GM23248 (cell line): ENCODE data around the gene DIAPH3. TPM values are rescaled to one million over a fixed set of nuclear protein-coding genes. Genes with fewer than 3 reads are reported as not detected.

Experiments
- DNase-seq: peaks from one replicate; pipeline ENCODE4 v3.0.0-alpha.2; 2015
- H2AFZ ChIP-seq: fragments of 200-600 bp; sonication (generic); 2 replicates; pipeline ENCODE4 v1.6.1; 2016; ENCODE audit warnings: antibody characterized with exemption
- H3F3A ChIP-seq: fragments of 200-600 bp; sonication (generic); 2 replicates; pipeline ENCODE4 v1.6.1; 2016; ENCODE audit warnings: mild to moderate bottlenecking, antibody characterized with exemption, mixed run types; ENCODE audit not compliant: insufficient read depth
- H3K27ac ChIP-seq: fragments of 200-600 bp; sonication (generic); 2 replicates; pipeline ENCODE4 v1.5.1; 2016; ENCODE audit warnings: mild to moderate bottlenecking
- H3K27me3 ChIP-seq: fragments of 200-600 bp; sonication (generic); replicated peaks from 2 replicates; pipeline ENCODE4 v1.6.1; 2016; ENCODE audit warnings: mild to moderate bottlenecking; ENCODE audit not compliant: insufficient read depth
- H3K36me3 ChIP-seq: fragments of 200-600 bp; sonication (generic); 2 replicates; pipeline ENCODE4 v1.6.1; 2016; ENCODE audit warnings: low read depth, mild to moderate bottlenecking
- H3K4me1 ChIP-seq: fragments of 200-600 bp; sonication (generic); 2 replicates; pipeline ENCODE4 v1.6.1; 2016; ENCODE audit warnings: mild to moderate bottlenecking; ENCODE audit not compliant: insufficient read depth
- H3K4me2 ChIP-seq: fragments of 200-600 bp; sonication (generic); one replicate; pipeline ENCODE4 v1.6.1; 2016; ENCODE audit warnings: mild to moderate bottlenecking; ENCODE audit not compliant: unreplicated experiment
- H3K4me3 ChIP-seq: fragments of 200-600 bp; sonication (generic); 2 replicates; pipeline ENCODE4 v1.5.1; 2016; ENCODE audit warnings: mild to moderate bottlenecking
- H3K79me2 ChIP-seq: fragments of 200-600 bp; sonication (generic); 2 replicates; pipeline ENCODE4 v1.6.1; 2016; ENCODE audit warnings: mild to moderate bottlenecking; ENCODE audit not compliant: insufficient read depth
- H3K9ac ChIP-seq: fragments of 200-600 bp; sonication (generic); 2 replicates; pipeline ENCODE4 v1.6.1; 2016; ENCODE audit warnings: mild to moderate bottlenecking
- H3K9me2 ChIP-seq: fragments of 200-600 bp; sonication (generic); 2 replicates; pipeline ENCODE4 v1.6.1; 2016; ENCODE audit warnings: mixed run types, mild to moderate bottlenecking, moderate library complexity; ENCODE audit not compliant: insufficient read depth
- H3K9me3 ChIP-seq: fragments of 200-600 bp; sonication (generic); one replicate; pipeline ENCODE4 v1.6.1; 2017; ENCODE audit warnings: low read depth
- H4K20me1 ChIP-seq: fragments of 200-600 bp; sonication (generic); 2 replicates; pipeline ENCODE4 v1.6.0; 2016; ENCODE audit not compliant: insufficient read depth
- EZH2 ChIP-seq: fragments of 200-600 bp; sonication (generic); IDR thresholded peaks from 2 replicates; pipeline ENCODE4 v1.6.1; 2018; ENCODE audit warnings: antibody characterized with exemption, mild to moderate bottlenecking; ENCODE audit not compliant: insufficient read depth, poor library complexity, severe bottlenecking
- EZH2phosphoT487 ChIP-seq: fragments of 200-600 bp; sonication (generic); IDR thresholded peaks from 2 replicates; pipeline ENCODE4 v1.6.1; 2018; ENCODE audit warnings: antibody characterized with exemption, moderate library complexity, mild to moderate bottlenecking, low read depth; ENCODE audit not compliant: insufficient read depth
- WGBS, 2 experiments: methylation state at CpG; one replicate each; pipeline ENCODE4 v1.1.6; 2015 to 2017; ENCODE audit warnings: low lambda C conversion rate in 2 of 2, low coverage in 1 of 2; ENCODE audit errors: missing lambda C conversion rate in 2 of 2; 5-methylcytosine and 5-hydroxymethylcytosine counted together
- in situ Hi-C: fragments of 300-500 bp; cut with MboI; formaldehyde crosslinking; loops from 2 replicates; pipeline ENCODE4 v1.15.0; 2020
- polyA plus RNA-seq: library from polyadenylated mRNA; unstranded; fragments of >200 nt; fragmentation: Nextera tagmentation; extraction: Ambion mirVana; gene quantifications from 2 replicates; pipeline ENCODE4 v1.2.1, GENCODE V29; 2016
- total RNA-seq: library from RNA; depleted of rRNA; stranded (reverse); fragments of >200 nt; shearing (Covaris generic); gene quantifications from 2 replicates; pipeline ENCODE4 v1.2.3, GENCODE V29; 2014

DIAPH3 gene
- total and polyA plus RNA-seq, 2 experiments from 2014 or later, result 12.1 to 18.1 TPM

DNA sequence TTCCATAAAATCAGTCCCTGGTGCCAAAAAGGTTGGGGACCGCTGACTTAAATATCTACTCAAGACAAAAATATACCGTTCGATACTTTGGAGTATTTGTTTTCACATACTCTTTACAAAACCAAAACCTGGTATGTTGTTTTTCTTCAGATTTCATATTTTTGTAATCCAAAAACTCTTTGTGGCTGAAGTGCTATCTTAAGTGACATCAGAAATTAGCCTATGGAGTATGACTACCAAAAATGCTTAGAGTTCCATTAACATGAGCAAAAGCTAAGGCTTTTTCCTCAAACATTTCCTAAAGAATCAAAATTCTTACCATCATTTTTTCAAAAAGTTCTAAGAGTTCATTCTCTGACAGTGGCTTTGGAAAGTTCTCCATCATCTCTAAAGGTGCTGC lies 52.0 kb downstream of the DIAPH3 start:
- Histone ChIP-seq H4K20me1 (no peaks in the 10 kb centered on the region), H3K9ac (no peak overlapping the region), H2AFZ (peak overlapping the region; percentile 20; the same call in 1 of the 2 replicates), H3K27ac (peak overlapping the region; percentile 55), H3K4me1 (peaks cover 25% of the 10 kb centered on the region), H3K9me3 (no peaks in the 10 kb centered on the region), H3K36me3 (peaks cover 6% of the 10 kb centered on the region; the same call in 1 of the 2 replicates), H3F3A (peaks cover 24% of the 10 kb centered on the region), H3K79me2 (peaks cover 53% of the 10 kb centered on the region), H3K4me2 (peak overlapping the region; percentile 59), H3K4me3 (peak overlapping the region; percentile 24; the same call in 1 of the 2 replicates), H3K27me3 (no peaks in the 10 kb centered on the region), H3K9me2 (no peaks in the 10 kb centered on the region)
- WGBS, 2 experiments, result 97 to 98% methylated on average over 3 of the region's 3 CpGs
- in situ Hi-C loops, result no loop called here
- TF ChIP-seq EZH2 (no peak), EZH2phosphoT487 (no peak)
- peak; percentile 42 for DNase-seq

DNA sequence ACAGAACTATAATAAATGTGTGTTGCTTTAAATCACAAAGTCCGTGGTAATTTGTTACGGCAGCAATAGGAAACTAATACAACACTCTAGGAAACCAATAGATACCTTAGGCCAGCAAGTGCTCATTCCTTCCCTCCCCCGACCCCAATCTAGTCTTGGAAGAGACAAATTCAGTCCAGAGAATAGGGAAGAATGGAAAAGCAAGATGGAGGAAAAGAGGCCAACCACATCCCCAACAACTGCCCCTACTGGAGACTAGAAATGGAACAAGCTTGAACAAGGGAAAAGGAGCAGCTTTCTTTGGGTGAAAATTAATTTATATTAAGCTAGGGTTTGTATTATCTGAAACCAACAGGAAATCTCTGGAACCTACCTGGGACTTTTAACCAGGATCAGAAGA lies 54.4 kb downstream of the DIAPH3 start:
- Histone ChIP-seq H3K36me3 (peaks cover 6% of the 10 kb centered on the region; the same call in 1 of the 2 replicates), H3K4me2 (no peak overlapping the region), H3K9me2 (no peaks in the 10 kb centered on the region), H3K27ac (no peak overlapping the region), H4K20me1 (no peaks in the 10 kb centered on the region), H3K4me1 (peaks cover 25% of the 10 kb centered on the region), H3F3A (peaks cover 24% of the 10 kb centered on the region), H3K9ac (no peak overlapping the region), H2AFZ (no peak overlapping the region), H3K4me3 (no peak overlapping the region), H3K27me3 (no peaks in the 10 kb centered on the region), H3K79me2 (peaks cover 51% of the 10 kb centered on the region), H3K9me3 (no peaks in the 10 kb centered on the region)
- TF ChIP-seq EZH2 (no peak), EZH2phosphoT487 (no peak)
- 82 to 83% methylated on average over 3 of the region's 3 CpGs for WGBS, 2 experiments
- no peak for DNase-seq
- in situ Hi-C loops, result no loop called here

DNA sequence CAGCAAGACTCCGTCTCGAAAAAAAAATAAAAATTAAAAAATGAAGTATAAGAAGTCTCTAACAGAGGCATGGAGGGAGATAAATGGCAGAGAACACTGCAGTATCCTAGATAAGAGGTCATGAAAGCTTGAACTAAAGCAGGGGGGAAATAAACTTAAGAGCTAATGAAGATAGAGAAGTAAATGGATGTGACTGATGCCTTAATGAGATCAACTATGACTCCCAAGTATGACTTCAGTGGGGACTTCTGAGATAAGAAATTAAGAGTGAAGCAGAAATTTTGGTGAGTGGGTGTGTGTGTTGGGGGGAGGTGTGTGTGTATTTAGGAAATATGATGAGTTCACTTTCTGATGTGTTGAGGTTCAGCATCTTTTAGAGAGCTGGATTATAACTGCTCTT lies 55.1 kb downstream of the DIAPH3 start:
- Histone ChIP-seq H3F3A (peaks cover 24% of the 10 kb centered on the region), H3K36me3 (no peaks in the 10 kb centered on the region), H4K20me1 (no peaks in the 10 kb centered on the region)

GRCh38 chr13:60099631-60100420 lies 63.9 kb downstream of the DIAPH3 start:
- peak overlapping the region; percentile 7; the same call in 1 of the 2 replicates for H2AFZ ChIP-seq
- no peak overlapping the region for H3K4me2 ChIP-seq
- no peak overlapping the region for H3K4me3 ChIP-seq
- in situ Hi-C loops, result no loop called here
- no peaks in the 10 kb centered on the region for H3K9me3 ChIP-seq
- no peak overlapping the region for H3K9ac ChIP-seq
- no peaks in the 10 kb centered on the region for H3K27me3 ChIP-seq
- H3K9me2 ChIP-seq, result no peaks in the 10 kb centered on the region
- no peaks in the 10 kb centered on the region for H3F3A ChIP-seq
- no peak for DNase-seq
- no peaks in the 10 kb centered on the region for H4K20me1 ChIP-seq
- H3K4me1 ChIP-seq, result no peaks in the 10 kb centered on the region
- no peak overlapping the region for H3K27ac ChIP-seq
- TF ChIP-seq EZH2 (no peak), EZH2phosphoT487 (no peak)
- peaks cover 45% of the 10 kb centered on the region for H3K79me2 ChIP-seq
- no peaks in the 10 kb centered on the region for H3K36me3 ChIP-seq
- WGBS, 2 experiments, result 81 to 82% methylated on average over 4 of the region's 4 CpGs

More for the DNA sequence above, 55.1 kb downstream of the DIAPH3 start:
- 94 to 97% methylated on average over 2 of the region's 2 CpGs for WGBS, 2 experiments
- Histone ChIP-seq H3K4me3 (no peak overlapping the region), H2AFZ (no peak overlapping the region), H3K9ac (no peak overlapping the region), H3K4me2 (no peak overlapping the region), H3K9me3 (no peaks in the 10 kb centered on the region), H3K4me1 (peaks cover 25% of the 10 kb centered on the region), H3K27me3 (no peaks in the 10 kb centered on the region), H3K79me2 (peaks cover 51% of the 10 kb centered on the region), H3K9me2 (no peaks in the 10 kb centered on the region), H3K27ac (no peak overlapping the region)
- in situ Hi-C loops, result no loop called here
- TF ChIP-seq EZH2 (no peak), EZH2phosphoT487 (no peak)
- no peak for DNase-seq
